Spleen (tissue), 11 donors: Measurements from ENCODE around the gene SYNRG. TPM values are rescaled to one million over a fixed set of nuclear protein-coding genes. Genes with fewer than 3 reads are reported as not detected.

Source experiments
- DNase-seq: peaks from one replicate; pipeline ENCODE4 v3.0.0-alpha.2; 2020
- H3K27ac ChIP-seq, 8 donors: fragments of 200-600 bp; sonication (generic) in 7 of 8; 1 replicate in 4 of 8; 2 replicates in 4 of 8; pipeline versions ENCODE4 v1.5.0 to v1.8.0; 2016 to 2021; ENCODE audit warnings: inconsistent platforms in 4 of 8, mild to moderate bottlenecking in 4 of 8, moderate library complexity in 1 of 8
- H3K27me3 ChIP-seq, 7 donors: fragments of 200-600 bp; sonication (generic) in 6 of 7; replicated peaks in 1 of 7; 1 replicate in 4 of 7; 2 replicates in 3 of 7; pipeline versions ENCODE4 v1.5.0 to v1.8.0; 2016 to 2021; ENCODE audit warnings: inconsistent platforms in 3 of 7, mild to moderate bottlenecking in 1 of 7
- H3K36me3 ChIP-seq, 6 donors: fragments of 200-600 bp; sonication (generic) in 5 of 6; 1 replicate in 4 of 6; 2 replicates in 2 of 6; pipeline versions ENCODE4 v1.5.0 to v1.8.0; 2016 to 2021; ENCODE audit warnings: inconsistent platforms in 2 of 6
- H3K4me1 ChIP-seq, 6 donors: fragments of 200-600 bp; sonication (generic) in 5 of 6; 1 replicate in 3 of 6; 2 replicates in 3 of 6; pipeline versions ENCODE4 v1.5.0 to v1.8.0; 2016 to 2021; ENCODE audit warnings: inconsistent platforms in 3 of 6
- H3K4me3 ChIP-seq, 8 donors: fragments of 200-600 bp; sonication (generic) in 7 of 8; 1 replicate in 4 of 8; 2 replicates in 4 of 8; pipeline versions ENCODE4 v1.5.0 to v1.8.0; 2016 to 2021; ENCODE audit warnings: inconsistent platforms in 4 of 8, mild to moderate bottlenecking in 4 of 8, moderate library complexity in 2 of 8
- H3K9me3 ChIP-seq, 8 donors: fragments of 200-600 bp; sonication (generic) in 7 of 8; 1 replicate in 4 of 8; 2 replicates in 4 of 8; pipeline versions ENCODE4 v1.5.0 to v1.8.0; 2016 to 2021; ENCODE audit warnings: inconsistent platforms in 4 of 8
- POLR2A ChIP-seq, 3 donors: fragments of 450-650 bp; IDR thresholded peaks; one replicate each; pipeline ENCODE4 v1.5.1; 2017; ENCODE audit warnings: antibody characterized with exemption in 3 of 3, mild to moderate bottlenecking in 1 of 3
- POLR2AphosphoS5 ChIP-seq, 3 donors: sonication (generic); formaldehyde crosslinking; IDR thresholded peaks; one replicate each; pipeline ENCODE4 v1.5.1; 2017; ENCODE audit warnings: antibody characterized with exemption in 3 of 3
- WGBS, 5 donors: extraction: QIAGEN DNeasy Blood & Tissue Kit in 3 of 5; methylation state at CpG; one replicate each; pipeline versions ENCODE4 v1.1.5 to v1.1.7; 2013 to 2018; 5-methylcytosine and 5-hydroxymethylcytosine counted together
- intact Hi-C: fragments of 100-400 bp; cut with DNase I; formaldehyde crosslinking; loops from one replicate; pipeline ENCODE4 v1.15.0; 2023; ENCODE audit warnings: low total_unique reads
- polyA plus RNA-seq, 3 donors: library from polyadenylated mRNA; stranded (reverse); fragments of 200-250 nt; gene quantifications; one replicate each; pipeline ENCODE4 v1.2.1, GENCODE V29; 2013
- total RNA-seq, 7 donors: library from RNA; depleted of rRNA in 3 of 7; stranded (reverse); fragments of >200 nt in 3 of 7; fragmentation: NEBNext Ultra II Directional in 4 of 7; extraction: Animal tissue kit (Norgen Biotek cat#: 25700) in 4 of 7; gene quantifications; one replicate each; pipeline versions ENCODE4 v1.1.0 to v1.2.1, GENCODE V29; 2016 to 2021
- TF ChIP-seq, protein P1 (sequence below), 11 experiments: fragments of 200-600 bp in 7 of 11; fragments of 450-650 bp in 4 of 11; sonication (generic) in 4 of 11; IDR thresholded peaks in 8 of 11; conservative IDR thresholded peaks in 3 of 11; 1 replicate in 7 of 11; 2 replicates in 4 of 11; pipeline versions ENCODE4 v1.4.0 to v1.8.0; 2016 to 2021; ENCODE audit warnings: antibody characterized with exemption in 11 of 11, inconsistent platforms in 4 of 11, mild to moderate bottlenecking in 1 of 11
- donor health status: healthy with polysubstance abuse.
- donor health status: DM: no; HTN: no; CAD: no; lungs with moderate emphysema.
- donor health status: DM: no; HTN: no; CAD: no.
- donor health status: Bipolar disorder and iron deficiency.
- donor health status: healthy.
- donor health status: DM: no; HTN: no; CAD: no.
- donor health status: DM: yes; HTN: yes; CAD: no.

Gene SYNRG
- total and polyA plus RNA-seq, 10 donors = 10.9 to 91.3 (median 69.8) TPM

DNA sequence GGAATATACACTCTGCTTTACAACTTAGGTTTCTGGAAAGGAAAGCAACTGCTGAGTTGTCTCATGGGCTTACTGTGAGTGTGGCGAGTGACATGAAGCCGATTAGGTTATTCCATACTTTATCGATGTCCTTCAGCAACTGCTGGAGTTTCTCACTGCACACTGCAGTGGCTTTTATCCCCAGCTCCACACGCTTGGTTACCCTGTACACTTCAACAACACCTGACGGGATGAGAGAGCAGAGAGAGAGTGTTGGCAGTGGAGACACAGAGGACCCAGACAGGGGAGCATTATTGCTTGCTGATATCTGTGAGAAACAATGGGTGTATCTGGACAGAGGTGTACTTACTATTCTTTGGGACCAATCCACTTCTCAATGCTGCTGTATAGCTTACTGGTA lies 73.3 kb downstream of the SYNRG start:
- no peak overlapping the region for H3K27ac ChIP-seq
- TF ChIP-seq POLR2AphosphoS5 (IDR thresholded peaks at IDR 0.05) (peak in 1 of 3 donors; percentile 7), POLR2A (IDR thresholded peaks at IDR 0.05) (no peak)
- WGBS, 5 donors = 96 to 98% (median 96%) methylated on average over 5 of the region's 5 CpGs
- no peaks in the 10 kb centered on the region for H3K9me3 ChIP-seq
- DNase-seq = no peak
- no peaks in the 10 kb centered on the region for H3K4me1 ChIP-seq
- H3K27me3 ChIP-seq = no peaks in the 10 kb centered on the region
- intact Hi-C loops = no loop called here
- H3K4me3 ChIP-seq = no peak overlapping the region
- peaks cover 15 to 100% (median 97%) of the 10 kb centered on the region in 6 donors for H3K36me3 ChIP-seq

- Histone ChIP-seq H3K36me3 (peaks cover 14 to 100% (median 93%) of the 10 kb centered on the region in 6 donors), H3K9me3 (no peaks in the 10 kb centered on the region), H3K4me1 (no peaks in the 10 kb centered on the region), H3K27ac (no peak overlapping the region), H3K4me3 (no peak overlapping the region), H3K27me3 (no peaks in the 10 kb centered on the region)
- TF ChIP-seq, protein P1, sequence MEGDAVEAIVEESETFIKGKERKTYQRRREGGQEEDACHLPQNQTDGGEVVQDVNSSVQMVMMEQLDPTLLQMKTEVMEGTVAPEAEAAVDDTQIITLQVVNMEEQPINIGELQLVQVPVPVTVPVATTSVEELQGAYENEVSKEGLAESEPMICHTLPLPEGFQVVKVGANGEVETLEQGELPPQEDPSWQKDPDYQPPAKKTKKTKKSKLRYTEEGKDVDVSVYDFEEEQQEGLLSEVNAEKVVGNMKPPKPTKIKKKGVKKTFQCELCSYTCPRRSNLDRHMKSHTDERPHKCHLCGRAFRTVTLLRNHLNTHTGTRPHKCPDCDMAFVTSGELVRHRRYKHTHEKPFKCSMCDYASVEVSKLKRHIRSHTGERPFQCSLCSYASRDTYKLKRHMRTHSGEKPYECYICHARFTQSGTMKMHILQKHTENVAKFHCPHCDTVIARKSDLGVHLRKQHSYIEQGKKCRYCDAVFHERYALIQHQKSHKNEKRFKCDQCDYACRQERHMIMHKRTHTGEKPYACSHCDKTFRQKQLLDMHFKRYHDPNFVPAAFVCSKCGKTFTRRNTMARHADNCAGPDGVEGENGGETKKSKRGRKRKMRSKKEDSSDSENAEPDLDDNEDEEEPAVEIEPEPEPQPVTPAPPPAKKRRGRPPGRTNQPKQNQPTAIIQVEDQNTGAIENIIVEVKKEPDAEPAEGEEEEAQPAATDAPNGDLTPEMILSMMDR (IDR thresholded peaks at IDR 0.05 in 8 of 11, conservative IDR thresholded peaks at IDR 0.05 in 3 of 11) = no peak
- TF ChIP-seq POLR2AphosphoS5 (IDR thresholded peaks at IDR 0.05) = no peak
- no peak for TF ChIP-seq POLR2A (IDR thresholded peaks at IDR 0.05)
- DNase-seq = no peak
- intact Hi-C loops = no loop called here
- WGBS, 5 donors = 84 to 94% (median 93%) methylated on average over 3 of the region's 3 CpGs
Measured at GRCh38 chr17:37532756-37533155, 76.5 kb downstream of the SYNRG start.

DNA sequence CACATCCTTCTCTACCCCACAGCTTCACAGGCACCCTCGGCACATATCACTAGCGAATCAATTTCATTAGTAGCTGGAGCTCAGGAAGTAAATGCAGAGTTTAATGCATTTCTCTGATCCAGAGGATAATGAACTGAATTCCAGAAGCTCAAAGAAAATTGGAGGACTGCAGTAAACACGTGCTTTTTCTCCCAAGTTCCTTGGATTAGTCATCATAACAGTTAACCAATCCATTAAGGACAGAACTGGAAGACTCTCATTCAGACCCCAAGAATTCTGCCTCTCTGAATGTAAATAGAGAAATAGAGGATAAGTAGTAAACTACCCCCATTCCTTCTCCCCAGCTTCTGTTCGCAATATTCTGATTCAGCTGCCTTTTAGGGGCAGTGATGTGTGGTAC lies 78.8 kb downstream of the SYNRG start:
- H3K4me1 ChIP-seq = no peaks in the 10 kb centered on the region
- intact Hi-C loops = no loop called here
- H3K27ac ChIP-seq = no peak overlapping the region
- H3K9me3 ChIP-seq = no peaks in the 10 kb centered on the region
- peaks cover 5 to 100% (median 87%) of the 10 kb centered on the region in 6 donors for H3K36me3 ChIP-seq
- TF ChIP-seq POLR2AphosphoS5 (IDR thresholded peaks at IDR 0.05) (no peak), POLR2A (IDR thresholded peaks at IDR 0.05) (no peak)
- TF ChIP-seq, protein P1 (IDR thresholded peaks at IDR 0.05 in 8 of 11, conservative IDR thresholded peaks at IDR 0.05 in 3 of 11) = no peak
- no peak for DNase-seq
- no peaks in the 10 kb centered on the region for H3K27me3 ChIP-seq
- H3K4me3 ChIP-seq = no peak overlapping the region
- 93 to 99% (median 93%) methylated on average over 4 of the region's 4 CpGs for WGBS, 5 donors

DNA sequence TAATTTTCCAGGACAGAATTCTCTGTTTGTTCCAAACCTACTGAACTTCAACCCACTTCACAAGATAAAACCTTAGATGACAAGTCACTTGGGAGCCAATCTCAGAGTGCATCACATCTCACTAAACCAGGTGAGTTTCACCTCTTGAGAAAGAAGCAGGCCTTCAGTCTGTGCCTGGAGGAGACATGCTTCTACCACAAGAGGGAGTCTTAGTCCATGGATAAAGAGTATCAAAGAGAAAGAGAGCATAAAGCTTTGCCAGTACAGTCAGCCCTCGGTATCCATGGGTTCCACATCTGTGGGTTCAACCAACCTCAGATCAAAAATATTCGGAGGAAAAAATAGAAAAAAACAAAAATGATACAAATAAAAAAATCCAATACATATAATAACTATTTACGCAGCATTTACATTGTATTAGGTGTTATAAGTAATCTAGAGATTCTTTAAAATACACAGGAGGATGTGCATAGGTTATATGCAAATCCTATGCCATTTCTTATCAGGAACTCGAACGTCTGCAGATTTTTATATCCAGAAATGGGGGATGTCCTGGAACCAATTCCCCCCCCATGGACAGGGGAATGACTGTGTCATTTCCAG lies 81.9 kb downstream of the SYNRG start:
- intact Hi-C loops = no loop called here
- no peak overlapping the region for H3K4me3 ChIP-seq
- H3K27ac ChIP-seq = no peak overlapping the region
- 79 to 85% (median 80%) methylated on average over 5 of the region's 5 CpGs for WGBS, 5 donors
- no peaks in the 10 kb centered on the region for H3K9me3 ChIP-seq
- no peak for DNase-seq
- peaks cover 4 to 100% (median 79%) of the 10 kb centered on the region in 6 donors for H3K36me3 ChIP-seq
- TF ChIP-seq POLR2AphosphoS5 (IDR thresholded peaks at IDR 0.05) = no peak
- no peak for TF ChIP-seq POLR2A (IDR thresholded peaks at IDR 0.05)
- TF ChIP-seq, protein P1 (IDR thresholded peaks at IDR 0.05 in 8 of 11, conservative IDR thresholded peaks at IDR 0.05 in 3 of 11) = peak in 7 of 11 experiments; percentile 13 to 64 (median 47)
- no peaks in the 10 kb centered on the region for H3K27me3 ChIP-seq
- H3K4me1 ChIP-seq = no peaks in the 10 kb centered on the region
